GM19025 (cell line): Measurements from ENCODE around the gene ARHGAP5.
"Not testable (repeated sequence)": the region's sequence is repeated elsewhere in the genome, so short reads cannot be mapped to it uniquely, and the experiment has no call there.

ENCODE experiments used
- ATAC-seq: cut with Tn5 transposase; IDR thresholded peaks from one replicate; pipeline ENCODE4 v1.9.1; 2021; ENCODE audit warnings: mild to moderate bottlenecking, low read depth, moderate library complexity; ENCODE audit not compliant: unreplicated experiment

ARHGAP5 gene

GRCh38 chr14:32104308-32104707, 27.2 kb downstream of the ARHGAP5 start:
- ATAC-seq = no peak

GRCh38 chr14:32104803-32105202, 27.7 kb downstream of the ARHGAP5 start:
- no peak for ATAC-seq

- no peak for ATAC-seq
Measured at GRCh38 chr14:32109676-32110547, 32.8 kb downstream of the ARHGAP5 start.

- ATAC-seq = no peak
Measured at GRCh38 chr14:32110548-32110896, 33.4 kb downstream of the ARHGAP5 start.

- no peak for ATAC-seq
Measured at GRCh38 chr14:32121536-32121935, 44.4 kb downstream of the ARHGAP5 start.

- ATAC-seq = no peak
Measured at GRCh38 chr14:32121948-32122347, 44.8 kb downstream of the ARHGAP5 start.

GRCh38 chr14:32126899-32127730, 50.0 kb downstream of the ARHGAP5 start:
- not testable (repeated sequence) for ATAC-seq

- not testable (repeated sequence) for ATAC-seq
Measured at GRCh38 chr14:32127731-32128654, 50.9 kb downstream of the ARHGAP5 start.

GRCh38 chr14:32128703-32129102, 51.6 kb downstream of the ARHGAP5 start:
- ATAC-seq = no peak

GRCh38 chr14:32129124-32129523, 52.0 kb downstream of the ARHGAP5 start:
- ATAC-seq = no peak

GRCh38 chr14:32131689-32132088, 54.6 kb downstream of the ARHGAP5 start:
- not testable (repeated sequence) for ATAC-seq

- no peak for ATAC-seq
Measured at GRCh38 chr14:32134448-32135097, 57.5 kb downstream of the ARHGAP5 start.

GRCh38 chr14:32136027-32136825, 59.1 kb downstream of the ARHGAP5 start:
- ATAC-seq = no peak

GRCh38 chr14:32137313-32137712, 60.2 kb downstream of the ARHGAP5 start:
- no peak for ATAC-seq

GRCh38 chr14:32137892-32138291, 60.8 kb downstream of the ARHGAP5 start:
- ATAC-seq = no peak

GRCh38 chr14:32142341-32142740, 65.2 kb downstream of the ARHGAP5 start:
- no peak for ATAC-seq

GRCh38 chr14:32142754-32143437, 65.8 kb downstream of the ARHGAP5 start:
- no peak for ATAC-seq

GRCh38 chr14:32150392-32150791, 73.3 kb downstream of the ARHGAP5 start:
- ATAC-seq = no peak

- no peak for ATAC-seq
Measured at GRCh38 chr14:32166029-32166428, 88.9 kb downstream of the ARHGAP5 start.
